HG02571 (cell line): ENCODE results near the gene PARP6.
A peak's percentile ranks its signal among the peaks of the same experiment; 100 is the strongest.

ENCODE experiments used
- ATAC-seq: cut with Tn5 transposase; IDR thresholded peaks from one replicate; pipeline ENCODE4 v1.9.1; 2021; ENCODE audit warnings: mild to moderate bottlenecking, moderate library complexity; ENCODE audit not compliant: unreplicated experiment

The PARP6 gene

GRCh38 chr15:72201391-72201921, 70.9 kb downstream of the PARP6 start:
- no peak for ATAC-seq

- no peak for ATAC-seq
These were observed 71.7 kb downstream of the PARP6 start for GRCh38 chr15:72200395-72201237.

- peak; percentile 41 for ATAC-seq
These were observed 72.6 kb downstream of the PARP6 start for GRCh38 chr15:72199721-72200212.

GRCh38 chr15:72199205-72199515, 73.2 kb downstream of the PARP6 start:
- ATAC-seq: no peak

- ATAC-seq: no peak
These were observed 73.8 kb downstream of the PARP6 start for GRCh38 chr15:72198356-72199204.

- no peak for ATAC-seq
These were observed 74.6 kb downstream of the PARP6 start, which contains the start of gene GRAMD2A for GRCh38 chr15:72197460-72198355. GRAMD2A (minus strand) TSS chr15:72197787.

- no peak for ATAC-seq
These were observed 75.3 kb downstream of the PARP6 start for GRCh38 chr15:72197041-72197459.

GRCh38 chr15:72196409-72197040, 75.8 kb downstream of the PARP6 start:
- ATAC-seq: no peak

GRCh38 chr15:72195101-72195511, 77.2 kb downstream of the PARP6 start:
- no peak for ATAC-seq

GRCh38 chr15:72193836-72194396, 78.4 kb downstream of the PARP6 start:
- no peak for ATAC-seq

GRCh38 chr15:72192416-72192815, 79.9 kb downstream of the PARP6 start:
- no peak for ATAC-seq
